ENCODE results near the gene SORCS2.

Gene SORCS2

DNA sequence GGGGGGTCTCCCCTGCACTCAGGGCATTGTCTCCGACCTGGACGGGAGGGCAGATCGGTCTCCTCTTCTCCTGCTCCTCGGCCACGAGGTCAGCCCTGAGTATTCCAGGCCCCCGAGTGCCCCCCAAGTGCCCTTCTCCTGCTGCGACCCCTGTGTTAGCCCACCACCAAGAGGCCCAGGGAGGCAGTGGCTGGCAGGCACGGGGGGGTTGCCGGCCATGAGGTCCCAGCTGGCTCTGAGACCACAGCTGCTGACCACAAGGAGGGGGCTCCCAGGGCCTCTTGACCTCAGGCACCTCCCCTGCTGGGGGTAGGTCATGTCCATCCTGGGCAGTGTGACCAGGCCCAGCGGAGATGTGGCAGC is 428.5 kb downstream of the SORCS2 start:
- DNase-seq (ENCODE audit: low spot score): no peak

DNA sequence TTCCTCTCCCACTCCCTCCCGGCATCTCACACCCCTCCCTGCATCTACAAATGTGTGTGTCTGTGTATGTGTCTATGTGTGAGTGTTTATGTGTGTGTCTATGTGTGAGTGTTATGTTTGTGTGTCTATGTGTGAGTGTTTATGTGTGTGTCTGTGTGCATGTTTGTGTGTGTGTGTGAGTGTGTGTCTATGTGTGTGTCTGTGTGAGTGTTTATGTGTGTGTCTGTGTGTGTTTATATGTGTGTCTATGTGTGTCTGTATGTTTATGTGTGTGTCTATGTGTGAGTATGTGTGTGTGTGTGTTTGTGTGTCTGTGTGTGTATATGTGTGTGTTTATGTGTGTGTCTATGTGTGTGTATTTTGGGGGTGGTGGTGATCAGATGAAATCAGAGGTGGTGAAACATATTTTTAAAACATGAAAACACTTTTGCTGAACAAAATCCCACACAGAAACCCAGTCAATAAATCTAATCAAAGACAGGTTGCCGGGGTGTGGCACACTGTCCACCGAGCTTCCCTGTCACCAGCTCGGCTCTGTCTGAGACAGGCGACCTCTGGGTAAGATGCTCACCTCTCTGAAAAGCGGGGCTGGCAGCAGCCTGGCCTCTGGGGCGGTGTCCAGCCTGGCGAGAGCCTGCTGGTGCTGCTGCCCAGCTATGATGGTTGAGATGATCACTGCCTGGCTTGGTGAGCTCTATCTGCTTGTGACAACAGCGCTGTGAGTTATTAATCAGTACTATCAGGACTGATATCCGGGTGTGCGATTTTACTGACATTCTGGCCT is 429.1 kb downstream of the SORCS2 start:
- no peak for DNase-seq (ENCODE audit: low spot score)

DNA sequence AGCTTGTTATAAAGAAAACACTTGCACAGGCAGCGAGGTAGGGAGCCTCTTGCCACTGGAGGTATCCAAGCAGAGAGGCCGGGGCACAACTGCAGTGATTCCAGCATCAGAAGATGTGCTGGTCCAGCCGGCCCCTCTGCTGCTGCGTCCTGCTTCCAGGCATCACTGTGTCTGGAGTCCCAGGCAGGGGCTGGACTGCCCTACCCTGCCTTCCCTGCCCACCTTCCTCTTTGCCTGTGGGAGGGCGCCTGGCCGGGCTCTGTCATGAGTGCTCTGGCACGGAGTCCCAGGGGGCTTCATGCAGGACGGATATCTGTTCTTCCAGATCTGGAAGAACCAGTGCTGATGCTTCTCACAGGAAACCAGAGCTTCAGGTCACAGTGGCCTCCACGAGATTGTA is 430.0 kb downstream of the SORCS2 start:
- DNase-seq (ENCODE audit: low spot score): no peak

DNA sequence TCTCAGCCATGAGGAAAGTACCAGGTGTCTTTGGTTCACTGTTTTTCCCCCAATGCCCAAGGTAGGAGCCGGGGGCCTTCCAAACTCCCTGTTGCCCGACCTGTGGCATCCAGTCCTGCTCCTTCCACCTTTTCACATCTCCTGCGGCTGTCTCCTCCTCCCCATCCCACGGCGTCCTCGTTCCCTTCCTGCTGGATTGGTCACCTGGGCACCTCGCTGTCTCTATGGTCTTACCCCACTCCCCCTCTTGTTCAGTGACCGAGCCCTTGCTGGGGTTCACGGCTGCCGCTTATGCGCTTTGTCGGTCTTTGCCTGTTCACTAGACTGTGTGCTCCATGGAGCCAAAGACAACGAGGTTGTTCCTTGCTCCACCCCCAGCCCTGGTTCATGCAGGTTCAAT is 431.1 kb downstream of the SORCS2 start:
- DNase-seq (ENCODE audit: low spot score): no peak

DNA sequence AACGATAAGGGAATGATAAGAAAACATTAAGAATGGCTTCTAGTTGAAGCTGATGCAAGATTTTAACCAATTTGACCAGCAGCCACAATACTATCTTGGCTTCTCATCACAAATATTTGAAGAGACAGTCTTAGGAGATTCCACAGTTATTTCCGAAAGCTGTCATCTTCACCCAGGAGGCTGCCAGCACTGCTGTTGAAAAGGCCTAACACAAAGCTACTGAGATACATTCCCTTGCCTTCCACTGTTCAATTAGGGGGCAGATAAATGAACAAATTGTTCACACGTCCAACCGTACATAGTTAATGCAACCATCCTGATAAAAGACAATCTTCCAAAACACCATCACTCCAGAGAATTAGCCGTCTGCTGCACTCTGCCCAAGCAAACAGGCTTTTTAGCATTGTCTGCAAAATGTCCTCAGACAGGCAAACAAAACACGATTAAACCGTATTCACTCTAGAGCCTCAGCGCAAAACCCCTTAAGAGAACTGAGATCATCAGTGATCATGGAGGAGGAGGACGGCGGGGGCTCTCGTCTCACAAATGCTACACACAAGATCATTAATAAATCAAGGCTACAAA is 432.1 kb downstream of the SORCS2 start:
- DNase-seq (ENCODE audit: low spot score): no peak

DNA sequence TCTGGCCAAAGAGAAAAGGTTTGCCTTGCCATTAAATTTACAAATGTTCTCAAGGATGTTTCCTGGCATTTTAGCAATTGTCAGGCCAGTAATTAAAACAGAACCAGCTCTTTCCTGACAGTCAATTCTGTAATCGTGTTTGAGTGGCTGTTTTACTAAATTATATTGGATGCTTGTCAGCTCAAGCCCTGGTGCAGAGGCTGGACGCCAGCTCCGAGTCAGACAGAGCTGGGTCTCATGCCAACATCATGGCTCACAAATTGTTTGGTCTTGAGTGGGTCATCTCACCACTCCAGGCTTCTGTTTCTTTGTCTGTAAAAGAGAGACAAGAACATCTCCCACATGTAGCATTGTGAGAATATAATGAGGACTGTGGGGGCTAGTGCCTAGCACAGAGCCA is 432.7 kb downstream of the SORCS2 start:
- no peak for DNase-seq (ENCODE audit: low spot score)

DNA sequence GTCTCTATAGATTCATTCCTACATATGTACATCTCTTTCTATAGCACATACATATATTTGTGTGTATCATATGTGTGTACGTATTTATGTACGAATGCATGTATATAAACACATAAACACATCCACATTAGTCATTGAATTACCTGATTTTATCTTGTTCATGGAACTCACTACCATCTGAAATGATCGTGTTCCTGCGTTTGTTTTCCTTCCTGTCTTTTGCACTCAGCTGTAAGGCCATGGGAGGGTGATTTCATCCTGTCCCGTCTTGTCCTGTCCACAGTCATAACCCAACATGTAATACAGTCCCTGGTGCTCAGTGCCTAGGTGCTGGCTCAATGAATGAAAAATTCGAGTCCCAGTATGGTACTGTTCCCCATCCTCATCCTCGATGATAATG is 434.2 kb downstream of the SORCS2 start:
- DNase-seq (ENCODE audit: low spot score): no peak

DNA sequence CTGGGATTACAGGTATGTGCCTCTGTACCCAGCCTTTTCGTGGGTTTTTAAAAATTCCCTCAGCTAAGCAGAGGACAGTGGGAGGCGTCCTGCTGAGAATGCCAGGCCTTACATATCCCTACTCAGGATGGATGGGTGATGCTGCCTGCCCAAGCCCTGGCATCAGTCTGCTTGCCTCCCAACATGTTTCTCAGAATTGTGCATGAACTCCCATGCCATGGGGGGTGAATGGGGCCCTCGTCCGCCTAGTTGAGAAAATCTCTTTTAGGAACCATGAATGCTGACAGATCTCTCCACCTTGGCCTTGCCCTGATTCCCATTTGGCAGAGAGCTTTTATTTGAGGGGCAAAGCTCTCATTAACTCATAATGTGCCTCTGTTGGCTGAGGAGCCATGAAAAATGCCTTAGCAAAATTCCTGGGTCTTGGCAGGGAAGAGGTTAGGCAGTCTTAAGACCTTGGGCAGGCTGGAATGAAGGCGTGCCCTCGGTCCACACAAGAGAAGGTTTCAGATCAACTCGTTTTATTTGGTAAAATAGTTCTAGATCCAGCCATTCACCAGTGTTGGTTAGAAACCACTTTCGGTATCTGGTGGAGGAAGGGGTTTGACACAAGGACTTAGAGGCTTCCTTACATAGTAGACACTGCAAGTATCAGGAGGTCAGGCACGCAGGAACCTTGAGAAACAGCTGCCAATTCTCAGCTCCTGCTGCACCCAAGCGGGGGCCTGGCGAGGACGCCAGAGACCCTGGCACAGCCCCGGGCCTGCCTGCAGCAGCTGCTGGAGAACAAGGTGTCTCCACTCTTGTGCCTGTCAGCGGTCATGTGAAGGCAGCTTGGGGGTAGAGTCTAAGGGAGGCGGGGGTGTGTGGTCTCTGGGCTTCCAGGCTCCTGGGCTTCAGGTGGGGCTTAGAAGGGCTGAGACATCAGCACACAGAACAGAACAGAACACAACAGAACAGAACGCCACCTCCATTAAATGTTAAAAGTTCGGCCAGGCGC is 435.2 kb downstream of the SORCS2 start:
- no peak for DNase-seq (ENCODE audit: low spot score)

DNA sequence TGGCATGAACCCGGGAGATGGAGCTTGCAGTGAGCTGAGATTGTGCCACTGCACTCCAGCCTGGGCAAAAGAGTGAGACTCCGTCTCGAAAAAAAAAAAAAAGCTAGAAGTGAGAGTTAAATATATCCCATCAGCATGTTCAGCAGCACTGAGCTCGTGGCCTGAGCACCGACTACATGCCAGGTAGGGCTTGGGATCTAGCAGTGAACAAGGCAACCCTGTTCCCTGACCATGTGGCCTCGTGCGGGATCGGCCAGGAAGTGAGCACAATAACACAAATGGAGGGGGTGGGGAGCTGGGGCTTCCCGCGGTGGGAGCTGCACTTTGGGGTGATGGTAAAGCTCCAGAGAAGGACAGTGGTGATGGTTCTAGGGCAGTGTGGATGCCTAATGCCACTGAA is 436.1 kb downstream of the SORCS2 start:
- no peak for DNase-seq (ENCODE audit: low spot score)

DNA sequence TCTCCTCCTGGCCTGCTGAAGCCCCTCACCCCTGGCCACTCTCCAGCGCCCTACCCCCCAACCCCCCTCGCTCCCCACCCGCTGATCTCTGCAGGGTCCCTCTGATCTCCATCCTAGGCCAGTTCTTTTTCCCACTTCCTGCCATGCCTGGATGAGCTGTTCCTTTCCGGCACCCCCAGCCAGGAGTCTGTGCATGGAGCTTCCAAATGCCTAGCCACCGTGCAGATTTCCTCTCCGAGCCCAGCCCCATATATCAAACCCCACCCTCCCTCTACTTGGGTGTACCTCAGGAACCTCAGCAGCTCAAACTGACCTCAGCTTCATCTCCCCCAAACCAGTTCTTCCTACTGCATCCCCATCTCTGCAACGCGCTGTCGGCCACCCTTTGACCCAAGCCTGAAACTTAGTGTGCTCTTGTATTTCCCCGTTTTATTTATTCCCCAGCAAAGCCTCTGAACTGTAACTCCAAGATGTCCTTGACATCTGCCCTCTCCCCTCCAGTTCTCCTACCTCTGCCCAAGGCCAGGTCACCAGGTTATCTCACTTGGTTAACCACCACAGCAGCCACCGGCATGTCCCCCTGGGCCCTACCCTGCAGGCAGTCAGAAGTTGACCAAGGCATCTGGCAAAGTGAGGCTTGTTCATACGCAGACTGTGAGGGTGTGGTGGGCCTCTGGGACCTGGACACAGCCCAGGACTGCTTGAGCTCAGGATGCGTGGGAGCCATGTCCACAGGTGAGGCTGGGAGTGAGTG is 437.3 kb downstream of the SORCS2 start:
- no peak for DNase-seq (ENCODE audit: low spot score)

DNA sequence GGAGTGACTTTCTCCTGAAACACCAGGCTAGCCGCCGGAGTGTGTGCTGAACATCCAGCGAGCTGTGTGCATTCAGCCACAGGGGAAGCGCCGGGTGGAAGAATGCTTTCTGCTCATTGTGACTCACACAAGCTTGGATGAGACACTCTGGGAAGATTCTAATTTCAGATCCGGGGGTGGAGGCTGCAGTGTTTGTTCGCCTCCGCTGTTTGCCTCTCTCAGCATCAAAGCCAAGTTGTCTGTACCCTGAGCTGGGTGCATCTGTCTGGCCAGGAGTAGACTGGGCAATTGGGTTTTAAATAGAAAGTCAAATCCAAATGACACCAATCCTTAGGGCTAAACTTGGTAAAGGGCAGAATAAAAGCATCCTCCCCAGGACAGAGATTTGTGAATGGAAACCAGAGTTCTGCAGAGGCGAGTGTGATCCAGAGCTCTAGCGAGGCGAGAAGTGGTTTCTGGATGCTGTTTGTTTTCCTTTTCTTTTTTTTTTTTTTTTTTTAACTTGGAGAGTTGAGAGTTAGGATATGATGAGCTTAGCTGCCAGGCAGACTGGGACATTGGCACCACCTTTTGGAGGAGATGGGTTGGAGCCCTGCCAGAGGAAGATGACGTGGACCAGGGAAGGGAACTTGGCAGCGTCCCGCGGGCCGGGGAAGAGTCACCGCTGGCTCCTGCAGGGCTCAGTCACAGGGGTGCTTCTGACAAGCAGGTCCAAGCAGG is 438.4 kb downstream of the SORCS2 start:
- no peak for DNase-seq (ENCODE audit: low spot score)

DNA sequence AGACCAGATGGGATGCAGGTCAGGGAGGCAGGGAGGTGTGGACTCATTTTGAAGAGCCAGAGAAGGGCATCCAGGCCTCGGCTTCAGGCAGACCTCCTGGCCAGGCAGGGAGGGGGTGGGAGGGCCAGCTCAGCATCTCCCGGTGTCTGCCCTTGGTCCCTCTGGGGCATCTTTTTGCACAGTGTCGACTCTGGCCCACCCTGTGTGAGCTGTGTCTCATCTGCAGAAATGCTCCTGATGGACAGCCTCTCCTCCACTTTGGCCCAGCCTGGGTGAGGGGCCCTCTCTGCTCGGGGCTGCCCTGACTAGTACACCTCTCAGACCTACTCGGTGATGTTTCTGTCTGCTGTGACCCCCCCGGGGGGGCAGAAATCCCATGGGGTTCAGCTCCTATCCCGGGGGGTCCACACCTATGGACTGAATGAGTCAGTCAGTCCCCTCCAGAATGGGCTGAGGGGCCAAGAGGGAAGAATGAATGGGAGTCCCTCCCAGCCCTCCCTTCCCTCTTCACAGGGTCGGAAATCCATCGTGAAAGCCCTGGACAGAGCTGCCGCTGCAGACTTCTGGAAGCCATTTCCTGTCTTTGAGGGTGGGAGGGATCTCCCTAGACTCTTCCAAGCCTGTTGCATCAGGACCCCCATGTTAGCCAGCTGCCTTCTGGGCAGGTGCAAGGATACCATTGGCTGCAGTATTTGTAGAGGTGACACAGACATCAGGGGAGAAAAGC is 439.1 kb downstream of the SORCS2 start:
- no peak for DNase-seq (ENCODE audit: low spot score)

DNA sequence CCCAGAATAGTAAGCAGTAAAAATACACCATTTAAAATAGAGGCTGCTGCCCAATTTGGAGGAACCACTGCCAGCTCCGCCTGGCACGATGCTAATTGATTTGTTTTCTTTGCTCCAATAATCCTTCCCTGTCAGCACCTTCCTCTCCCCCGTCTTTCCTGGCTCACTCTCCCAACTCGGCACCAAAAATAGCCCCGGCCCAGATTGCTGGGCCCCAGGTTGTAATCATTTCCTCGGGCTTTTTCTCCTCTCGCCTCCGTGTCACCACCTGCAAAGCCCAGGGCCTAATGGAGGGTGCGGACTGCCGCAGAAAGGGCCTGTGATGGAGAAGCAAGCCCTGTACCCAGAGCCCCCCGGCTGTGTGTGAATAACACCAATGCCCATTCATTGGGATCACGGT is 440.0 kb downstream of the SORCS2 start:
- no peak for DNase-seq (ENCODE audit: low spot score)

DNA sequence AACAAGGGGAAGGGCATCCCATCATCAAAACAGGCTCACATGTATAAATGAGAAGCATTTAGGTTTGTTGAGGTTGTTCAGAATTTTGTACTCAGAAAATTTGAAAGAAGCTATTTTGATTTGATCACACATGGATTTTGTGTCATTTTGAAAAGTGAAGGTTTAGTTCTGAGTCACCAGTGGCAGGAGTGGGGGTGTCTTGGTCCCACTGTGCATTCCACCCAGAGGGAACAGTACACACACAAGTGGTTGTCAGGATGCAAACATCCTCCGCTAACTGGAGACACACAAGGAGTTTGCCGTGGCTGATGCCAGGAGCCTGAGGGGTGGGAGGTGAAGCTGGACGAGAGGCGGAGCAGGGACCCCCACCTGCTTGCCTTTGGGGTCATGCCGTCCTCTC is 440.6 kb downstream of the SORCS2 start:
- no peak for DNase-seq (ENCODE audit: low spot score)

DNA sequence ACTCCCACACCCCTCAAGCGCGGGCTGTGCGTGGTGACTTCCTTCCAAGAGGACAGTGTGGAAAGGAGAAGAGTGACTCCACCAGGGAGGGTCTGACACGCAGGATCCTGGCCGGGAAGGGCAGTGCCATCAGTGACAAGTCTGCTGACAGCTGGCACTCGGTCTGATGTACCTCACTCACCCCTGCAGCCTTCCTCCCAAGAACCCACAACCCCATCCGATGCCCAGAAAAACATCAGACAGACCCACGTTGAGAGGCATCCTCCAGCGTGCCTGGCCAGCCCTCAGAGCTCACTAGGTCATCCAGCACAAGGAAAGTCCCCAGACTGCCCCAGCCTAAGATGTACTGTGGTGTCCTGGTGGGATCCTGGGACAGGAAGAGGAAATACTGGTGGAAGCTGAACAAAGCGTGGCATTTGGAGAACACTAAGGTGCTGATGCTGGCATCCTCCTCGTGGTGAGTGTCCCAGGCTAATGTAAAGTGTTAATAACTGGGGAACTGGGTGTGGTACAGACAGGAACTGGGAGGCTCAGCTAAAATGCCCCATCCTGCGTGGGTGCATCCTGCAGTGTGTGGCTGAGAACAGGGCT is 442.4 kb downstream of the SORCS2 start:
- DNase-seq (ENCODE audit: low spot score): no peak

DNA sequence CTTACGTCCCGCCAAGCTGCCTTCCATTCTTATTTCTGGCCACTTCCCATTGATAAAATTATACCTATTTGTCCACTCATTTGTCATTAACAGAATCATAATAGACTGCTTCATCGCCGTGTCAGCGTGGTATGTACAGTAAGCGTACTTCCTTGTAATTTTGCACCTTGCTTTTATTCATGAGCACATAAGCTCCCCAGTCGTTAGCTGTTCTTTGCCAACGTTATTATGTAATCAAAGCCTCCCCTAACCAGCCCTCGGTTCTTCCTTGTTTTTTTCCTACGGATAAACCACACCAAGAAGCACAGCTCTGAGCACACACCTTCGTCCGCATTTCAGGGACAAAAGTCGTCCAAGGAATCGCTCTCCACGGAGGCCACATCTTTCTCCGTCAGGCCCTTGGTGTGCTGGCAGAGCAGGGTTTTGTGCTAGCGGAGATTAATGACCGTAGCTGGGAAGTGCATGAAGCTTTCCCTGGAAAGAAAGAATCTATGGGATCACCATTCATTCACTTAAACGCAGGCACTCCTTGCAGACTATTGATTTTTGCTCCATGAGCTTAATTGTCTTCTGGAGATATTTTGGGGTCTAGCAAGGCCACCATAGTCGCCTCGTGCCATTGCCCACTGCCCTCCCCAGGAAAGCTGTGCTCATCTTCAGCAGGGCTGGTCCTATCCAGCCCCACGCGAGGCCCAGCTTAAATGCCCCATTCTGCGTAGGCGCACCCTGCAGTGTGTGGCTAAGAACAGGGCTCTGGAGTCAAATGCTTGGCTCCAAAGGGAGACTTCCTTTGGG is 443.3 kb downstream of the SORCS2 start:
- no peak for DNase-seq (ENCODE audit: low spot score)

DNA sequence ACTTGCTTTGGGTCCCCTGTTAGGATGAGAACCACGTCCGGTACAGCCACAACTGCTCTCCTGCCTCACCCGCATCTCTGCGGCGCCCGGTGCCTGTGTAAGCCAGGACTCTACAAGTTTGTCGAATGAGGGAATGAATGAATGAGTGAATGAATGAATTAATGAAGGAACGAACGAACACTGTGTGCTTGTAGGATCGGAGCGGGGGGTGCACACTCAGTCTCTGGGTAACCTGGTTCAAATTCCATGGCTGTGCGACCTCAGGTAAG is 443.8 kb downstream of the SORCS2 start:
- no peak for DNase-seq (ENCODE audit: low spot score)

DNA sequence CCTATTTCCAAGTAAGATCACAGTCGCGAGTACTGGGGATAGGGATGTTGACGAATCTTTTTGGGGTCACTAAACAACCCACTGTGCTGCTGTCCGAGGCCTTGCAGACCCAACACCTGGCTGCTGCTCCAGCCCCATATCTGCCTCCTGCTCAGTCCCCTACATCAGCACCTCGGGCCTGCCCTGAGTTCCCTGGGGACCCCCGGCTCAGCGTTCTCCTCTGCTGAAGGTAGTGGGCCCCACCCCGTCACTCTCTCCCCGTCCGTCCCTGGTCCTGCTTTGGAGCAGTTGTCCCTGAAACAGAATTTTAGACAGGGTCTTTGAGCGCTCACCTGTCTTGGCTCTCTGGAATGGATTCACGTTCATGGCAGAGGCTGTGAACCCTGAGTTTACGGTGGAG is 444.8 kb downstream of the SORCS2 start:
- no peak for DNase-seq (ENCODE audit: low spot score)

DNA sequence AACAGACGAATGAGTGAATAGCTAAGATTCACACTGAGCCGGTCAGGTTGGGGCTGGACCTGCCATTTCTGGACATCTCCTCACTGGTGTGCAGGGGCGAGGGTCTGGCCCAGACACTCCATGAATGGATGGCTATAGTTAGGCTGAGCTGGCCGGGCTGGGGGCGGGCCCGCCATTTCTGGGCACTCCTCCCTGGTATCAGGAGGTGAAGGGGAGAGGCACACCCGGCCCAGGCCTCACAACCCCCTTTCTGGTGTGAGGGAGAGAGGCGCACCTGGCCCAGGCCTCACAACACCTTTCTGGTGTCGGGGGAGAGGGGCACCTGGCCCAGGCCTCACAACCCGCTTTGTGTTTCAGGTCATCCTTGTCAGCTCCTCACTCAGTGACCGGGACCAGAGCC is 445.6 kb downstream of the SORCS2 start:
- no peak for DNase-seq (ENCODE audit: low spot score)

DNA sequence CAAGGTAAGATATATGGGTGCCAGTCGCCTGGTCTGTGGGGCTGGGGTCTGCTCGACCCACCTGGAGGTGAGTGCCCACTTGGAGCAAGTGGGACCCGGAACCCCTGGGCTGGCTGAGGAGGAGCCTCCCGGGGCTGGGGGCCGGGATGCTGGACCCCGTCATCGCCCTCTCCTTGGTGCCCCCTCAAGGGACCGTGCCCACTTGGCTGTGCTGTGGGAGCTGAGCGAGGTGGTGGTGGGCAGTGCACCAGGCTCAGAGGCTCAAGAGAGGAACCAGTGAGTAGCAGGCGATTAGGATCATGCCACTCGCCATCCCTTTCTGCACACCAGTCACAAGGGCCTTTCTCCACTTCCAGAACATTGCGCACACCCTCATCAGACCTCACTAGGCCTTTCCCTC is 446.2 kb downstream of the SORCS2 start:
- no peak for DNase-seq (ENCODE audit: low spot score)

Measured in germinal center (tissue), 1 donor.